ENCODE data around the gene POMGNT2.
"Not testable (repeated sequence)": the region's sequence is repeated elsewhere in the genome, so short reads cannot be mapped to it uniquely, and the experiment has no call there.

GRCh38 chr3:43045079-43045478, 60.8 kb downstream of the POMGNT2 start:
- TF ChIP-seq CTCF (IDR thresholded peaks at IDR 0.05); POLR2A (IDR thresholded peaks at IDR 0.05; ENCODE audit: low read depth); POLR2AphosphoS5 (IDR thresholded peaks at IDR 0.05); EP300 (IDR thresholded peaks at IDR 0.05): not testable (repeated sequence)

Data from esophagus muscularis mucosa (tissue), 4 donors.